HG02678 (cell line): ENCODE data around the gene CBR3.
"Not testable (repeated sequence)": the region's sequence is repeated elsewhere in the genome, so short reads cannot be mapped to it uniquely, and the experiment has no call there.

Experiments
- ATAC-seq: cut with Tn5 transposase; IDR thresholded peaks from one replicate; pipeline ENCODE4 v1.9.1; 2021; ENCODE audit warnings: mild to moderate bottlenecking, moderate library complexity; ENCODE audit not compliant: unreplicated experiment

CBR3 gene

GRCh38 chr21:36134803-36135390 lies at the start of gene CBR3:
Gene CBR3, plus strand, starts transcription at chr21:36135079. Its CDS starts 114 bp downstream, at chr21:36135193.
- no peak for ATAC-seq

- no peak for ATAC-seq
Measured at GRCh38 chr21:36087362-36088138, 47.3 kb upstream of the CBR3 start.

GRCh38 chr21:36089946-36090345 lies 44.9 kb upstream of the CBR3 start:
- ATAC-seq: no peak

GRCh38 chr21:36092681-36093080 lies 42.2 kb upstream of the CBR3 start:
- no peak for ATAC-seq

GRCh38 chr21:36093512-36093911 lies 41.4 kb upstream of the CBR3 start:
- ATAC-seq: no peak

- ATAC-seq: no peak
Measured at GRCh38 chr21:36096398-36097290, 38.2 kb upstream of the CBR3 start.

- ATAC-seq: no peak
Measured at GRCh38 chr21:36097427-36098181, 37.3 kb upstream of the CBR3 start.

GRCh38 chr21:36098182-36098532 lies 36.7 kb upstream of the CBR3 start:
- no peak for ATAC-seq

GRCh38 chr21:36099000-36099399 lies 35.9 kb upstream of the CBR3 start:
- no peak for ATAC-seq

GRCh38 chr21:36099695-36100211 lies 35.1 kb upstream of the CBR3 start:
- not testable (repeated sequence) for ATAC-seq

- no peak for ATAC-seq
Measured at GRCh38 chr21:36100971-36101641, 33.8 kb upstream of the CBR3 start.

GRCh38 chr21:36103434-36103833 lies 31.4 kb upstream of the CBR3 start:
- no peak for ATAC-seq

- no peak for ATAC-seq
Measured at GRCh38 chr21:36104317-36105300, 30.3 kb upstream of the CBR3 start.

- ATAC-seq: no peak
Measured at GRCh38 chr21:36105327-36105842, 29.5 kb upstream of the CBR3 start.

GRCh38 chr21:36109868-36110267 lies 25.0 kb upstream of the CBR3 start:
- ATAC-seq: no peak

- ATAC-seq: no peak
Measured at GRCh38 chr21:36111238-36111637, 23.6 kb upstream of the CBR3 start.

- ATAC-seq: no peak
Measured at GRCh38 chr21:36113647-36114428, 21.0 kb upstream of the CBR3 start.

GRCh38 chr21:36115138-36115730 lies 19.6 kb upstream of the CBR3 start:
- ATAC-seq: no peak
